ENCODE data around the gene ADAM22. TPM values are rescaled to one million over a fixed set of nuclear protein-coding genes. Genes with fewer than 3 reads are reported as not detected.
A peak's percentile ranks its signal among the peaks of the same experiment; 100 is the strongest.

Gene ADAM22
- total RNA-seq, 2 donors from 2014 or later, result 3.1 to 4.3 TPM

- DNase-seq, result no peak
- no peak for ATAC-seq
- intact Hi-C loops (cut with DNase I), result no loop called here
Observed at GRCh38 chr7:88200261-88200660, 266.2 kb downstream of the ADAM22 start.

GRCh38 chr7:88200789-88201188, 266.7 kb downstream of the ADAM22 start:
- intact Hi-C loops (cut with DNase I), result no loop called here
- DNase-seq (no peak), ATAC-seq (no peak)

GRCh38 chr7:88201305-88201704, 267.3 kb downstream of the ADAM22 start:
- no peak for ATAC-seq
- no peak for DNase-seq
- intact Hi-C loops (cut with DNase I), result no loop called here

- DNase-seq, result no peak
- no peak for ATAC-seq
- intact Hi-C loops (cut with DNase I), result no loop called here
Observed at GRCh38 chr7:88202278-88202677, 268.2 kb downstream of the ADAM22 start.

GRCh38 chr7:88202799-88203198, 268.7 kb downstream of the ADAM22 start:
- no peak for ATAC-seq
- DNase-seq, result no peak
- intact Hi-C loops (cut with DNase I), result no loop called here

- no peak for DNase-seq
- no peak for ATAC-seq
- intact Hi-C loops (cut with DNase I), result no loop called here
Observed at GRCh38 chr7:88203401-88203800, 269.4 kb downstream of the ADAM22 start.

- ATAC-seq (no peak), DNase-seq (no peak)
- intact Hi-C loops (cut with DNase I), result no loop called here
Observed at GRCh38 chr7:88204525-88205110, 270.6 kb downstream of the ADAM22 start.

GRCh38 chr7:88205179-88205578, 271.1 kb downstream of the ADAM22 start:
- intact Hi-C loops (cut with DNase I), result no loop called here

GRCh38 chr7:88206254-88206653, 272.2 kb downstream of the ADAM22 start:
- intact Hi-C loops (cut with DNase I), result no loop called here
- ATAC-seq, result no peak
- DNase-seq, result no peak

More at GRCh38 chr7:88205179-88205578, 271.1 kb downstream of the ADAM22 start:
- ATAC-seq (no peak), DNase-seq (no peak)

- ATAC-seq (no peak), DNase-seq (no peak)
- intact Hi-C loops (cut with DNase I), result no loop called here
Observed at GRCh38 chr7:88208521-88208920, 274.5 kb downstream of the ADAM22 start.

- DNase-seq (no peak), ATAC-seq (no peak)
- intact Hi-C loops (cut with DNase I), result no loop called here
Observed at GRCh38 chr7:88212918-88213317, 278.9 kb downstream of the ADAM22 start.

GRCh38 chr7:88214456-88214855, 280.4 kb downstream of the ADAM22 start:
- intact Hi-C loops (cut with DNase I), result no loop called here
- DNase-seq, result no peak
- no peak for ATAC-seq

- no peak for ATAC-seq
- intact Hi-C loops (cut with DNase I), result no loop called here
Observed at GRCh38 chr7:88215295-88215694, 281.2 kb downstream of the ADAM22 start.

GRCh38 chr7:88216276-88216675, 282.2 kb downstream of the ADAM22 start:
- intact Hi-C loops (cut with DNase I), result no loop called here
- DNase-seq (no peak), ATAC-seq (no peak)

More at GRCh38 chr7:88215295-88215694, 281.2 kb downstream of the ADAM22 start:
- DNase-seq, result no peak

GRCh38 chr7:88217675-88218428, 283.8 kb downstream of the ADAM22 start:
- no peak for ATAC-seq
- no peak for DNase-seq
- intact Hi-C loops (cut with DNase I), result no loop called here

GRCh38 chr7:88218429-88218745, 284.3 kb downstream of the ADAM22 start:
- no peak for ATAC-seq
- intact Hi-C loops (cut with DNase I), result no loop called here
- DNase-seq, result no peak

GRCh38 chr7:88218836-88219605, 285.0 kb downstream of the ADAM22 start:
- ATAC-seq, result peak; percentile 41 to 64
- intact Hi-C loops (cut with DNase I), result no loop called here
- DNase-seq, result peak; percentile 48

GRCh38 chr7:88219781-88220747, 286.0 kb downstream of the ADAM22 start, which contains the start of gene SRI:
TSS of gene SRI (minus strand) at chr7:88220038. CDS start at chr7:88220026, 12 bp downstream.
- peak; percentile 90 for DNase-seq
- ATAC-seq, result peak; percentile 98 to 99
- intact Hi-C loops (cut with DNase I), result no loop called here

- DNase-seq (no peak), ATAC-seq (no peak)
- intact Hi-C loops (cut with DNase I), result no loop called here
Observed at GRCh38 chr7:88223265-88223664, 289.2 kb downstream of the ADAM22 start.
